ENCODE data around the gene ZNRF1. TPM values are rescaled to one million over a fixed set of nuclear protein-coding genes. Genes with fewer than 3 reads are reported as not detected.

ZNRF1 gene
- total RNA-seq, 1 donor from 2014 or later = 46.8 TPM

GRCh38 chr16:75074304-75074793 is 75.5 kb downstream of the ZNRF1 start:
- intact Hi-C loops (cut with micrococcal nuclease) = loop anchor here (2.0 kb wide), 1 partner anchor 62 kb away; no protein-coding TSS in a partner anchor
- H3K4me1 Mint-ChIP-seq = peaks cover 68% of the 10 kb centered on the region
- H3K36me3 Mint-ChIP-seq (ENCODE audit: low read depth) = peaks cover 31% of the 10 kb centered on the region

GRCh38 chr16:75074920-75075687 is 76.3 kb downstream of the ZNRF1 start:
- peak; percentile 95 for DNase-seq
- no peaks in the 10 kb centered on the region for H3K27me3 Mint-ChIP-seq
- peaks cover 29% of the 10 kb centered on the region for H3K36me3 Mint-ChIP-seq (ENCODE audit: low read depth)
- H3K27ac Mint-ChIP-seq = peak overlapping the region; percentile 98
- H3K9me3 Mint-ChIP-seq = peaks cover 13% of the 10 kb centered on the region
- H3K4me3 Mint-ChIP-seq = peak overlapping the region; percentile 89
- intact Hi-C loops (cut with micrococcal nuclease) = loop anchor here (1.0 to 2.0 kb wide), 5 partner anchors 10 to 77 kb away; no protein-coding TSS in a partner anchor
- H3K4me1 Mint-ChIP-seq = peaks cover 63% of the 10 kb centered on the region

More at GRCh38 chr16:75074304-75074793, 75.5 kb downstream of the ZNRF1 start:
- no peak for DNase-seq
- Mint-ChIP-seq H3K9me3 (peaks cover 13% of the 10 kb centered on the region), H3K27me3 (no peaks in the 10 kb centered on the region), H3K4me3 (peak overlapping the region; percentile 9), H3K27ac (peak overlapping the region; percentile 34)

GRCh38 chr16:75075688-75076268 is 77.0 kb downstream of the ZNRF1 start:
- peak overlapping the region; percentile 89 for H3K4me3 Mint-ChIP-seq
- intact Hi-C loops (cut with micrococcal nuclease) = loop anchor here (1.0 to 2.0 kb wide), 5 partner anchors 10 to 77 kb away; no protein-coding TSS in a partner anchor
- peak overlapping the region; percentile 98 for H3K27ac Mint-ChIP-seq

GRCh38 chr16:75078886-75079285 is 80.1 kb downstream of the ZNRF1 start:
- Mint-ChIP-seq H3K9me3 (peaks cover 13% of the 10 kb centered on the region), H3K27ac (no peak overlapping the region), H3K27me3 (no peaks in the 10 kb centered on the region), H3K4me1 (peaks cover 46% of the 10 kb centered on the region), H3K4me3 (no peak overlapping the region), H3K36me3 (ENCODE audit: low read depth) (peaks cover 22% of the 10 kb centered on the region)
- intact Hi-C loops (cut with micrococcal nuclease) = no loop called here
- DNase-seq = no peak

More at GRCh38 chr16:75075688-75076268, 77.0 kb downstream of the ZNRF1 start:
- DNase-seq = no peak
- peaks cover 58% of the 10 kb centered on the region for H3K4me1 Mint-ChIP-seq
- peaks cover 13% of the 10 kb centered on the region for H3K9me3 Mint-ChIP-seq
- peaks cover 25% of the 10 kb centered on the region for H3K36me3 Mint-ChIP-seq (ENCODE audit: low read depth)
- no peaks in the 10 kb centered on the region for H3K27me3 Mint-ChIP-seq

GRCh38 chr16:75079346-75079926 is 80.6 kb downstream of the ZNRF1 start:
- Mint-ChIP-seq H3K4me1 (peaks cover 45% of the 10 kb centered on the region), H3K9me3 (peaks cover 13% of the 10 kb centered on the region), H3K36me3 (ENCODE audit: low read depth) (peaks cover 25% of the 10 kb centered on the region), H3K4me3 (no peak overlapping the region), H3K27me3 (no peaks in the 10 kb centered on the region), H3K27ac (no peak overlapping the region)
- DNase-seq = no peak
- intact Hi-C loops (cut with micrococcal nuclease) = no loop called here

- peaks cover 13% of the 10 kb centered on the region for H3K9me3 Mint-ChIP-seq
- no peak overlapping the region for H3K4me3 Mint-ChIP-seq
- no peaks in the 10 kb centered on the region for H3K27me3 Mint-ChIP-seq
- H3K27ac Mint-ChIP-seq = no peak overlapping the region
- no peak for DNase-seq
- peaks cover 31% of the 10 kb centered on the region for H3K36me3 Mint-ChIP-seq (ENCODE audit: low read depth)
- intact Hi-C loops (cut with micrococcal nuclease) = no loop called here
- H3K4me1 Mint-ChIP-seq = peaks cover 42% of the 10 kb centered on the region
Observed at GRCh38 chr16:75080205-75081029, 81.6 kb downstream of the ZNRF1 start.

- Mint-ChIP-seq H3K36me3 (ENCODE audit: low read depth) (peaks cover 31% of the 10 kb centered on the region), H3K27me3 (no peaks in the 10 kb centered on the region), H3K27ac (peak overlapping the region; percentile 1), H3K4me1 (peaks cover 37% of the 10 kb centered on the region), H3K9me3 (peaks cover 9% of the 10 kb centered on the region), H3K4me3 (no peak overlapping the region)
- DNase-seq = no peak
- intact Hi-C loops (cut with micrococcal nuclease) = no loop called here
Observed at GRCh38 chr16:75081179-75081859, 82.5 kb downstream of the ZNRF1 start.

GRCh38 chr16:75083813-75084212 is 85.0 kb downstream of the ZNRF1 start:
- H3K4me1 Mint-ChIP-seq = peaks cover 34% of the 10 kb centered on the region
- intact Hi-C loops (cut with micrococcal nuclease) = no loop called here
- H3K27me3 Mint-ChIP-seq = no peaks in the 10 kb centered on the region
- no peak overlapping the region for H3K27ac Mint-ChIP-seq
- DNase-seq = no peak
- H3K36me3 Mint-ChIP-seq (ENCODE audit: low read depth) = peaks cover 25% of the 10 kb centered on the region
- H3K9me3 Mint-ChIP-seq = peaks cover under 1% of the 10 kb centered on the region
- H3K4me3 Mint-ChIP-seq = no peak overlapping the region

GRCh38 chr16:75085556-75085955 is 86.7 kb downstream of the ZNRF1 start:
- Mint-ChIP-seq H3K36me3 (ENCODE audit: low read depth) (peaks cover 23% of the 10 kb centered on the region), H3K27ac (no peak overlapping the region), H3K4me1 (peaks cover 42% of the 10 kb centered on the region)

GRCh38 chr16:75086281-75086680 is 87.5 kb downstream of the ZNRF1 start:
- intact Hi-C loops (cut with micrococcal nuclease) = no loop called here
- peaks cover 41% of the 10 kb centered on the region for H3K4me1 Mint-ChIP-seq
- no peak for DNase-seq
- H3K4me3 Mint-ChIP-seq = no peak overlapping the region
- peaks cover 22% of the 10 kb centered on the region for H3K36me3 Mint-ChIP-seq (ENCODE audit: low read depth)
- H3K27me3 Mint-ChIP-seq = no peaks in the 10 kb centered on the region
- no peak overlapping the region for H3K27ac Mint-ChIP-seq
- H3K9me3 Mint-ChIP-seq = no peaks in the 10 kb centered on the region

More at GRCh38 chr16:75085556-75085955, 86.7 kb downstream of the ZNRF1 start:
- intact Hi-C loops (cut with micrococcal nuclease) = no loop called here
- no peak overlapping the region for H3K4me3 Mint-ChIP-seq
- no peaks in the 10 kb centered on the region for H3K27me3 Mint-ChIP-seq
- H3K9me3 Mint-ChIP-seq = no peaks in the 10 kb centered on the region
- DNase-seq = no peak

- H3K4me1 Mint-ChIP-seq = peaks cover 39% of the 10 kb centered on the region
- no peaks in the 10 kb centered on the region for H3K9me3 Mint-ChIP-seq
Observed at GRCh38 chr16:75086688-75087374, 88.0 kb downstream of the ZNRF1 start.

GRCh38 chr16:75087375-75087979 is 88.7 kb downstream of the ZNRF1 start:
- Mint-ChIP-seq H3K4me3 (no peak overlapping the region), H3K36me3 (ENCODE audit: low read depth) (peaks cover 20% of the 10 kb centered on the region), H3K4me1 (peaks cover 40% of the 10 kb centered on the region), H3K9me3 (no peaks in the 10 kb centered on the region), H3K27me3 (no peaks in the 10 kb centered on the region), H3K27ac (no peak overlapping the region)
- intact Hi-C loops (cut with micrococcal nuclease) = no loop called here
- no peak for DNase-seq

More at GRCh38 chr16:75086688-75087374, 88.0 kb downstream of the ZNRF1 start:
- H3K27ac Mint-ChIP-seq = peak overlapping the region; percentile 44
- intact Hi-C loops (cut with micrococcal nuclease) = no loop called here
- DNase-seq = no peak
- no peaks in the 10 kb centered on the region for H3K27me3 Mint-ChIP-seq
- H3K4me3 Mint-ChIP-seq = no peak overlapping the region
- H3K36me3 Mint-ChIP-seq (ENCODE audit: low read depth) = peaks cover 22% of the 10 kb centered on the region

Measured in activated CD4-positive, alpha-beta T cell treated with anti-CD3 and anti-CD28 coated beads, Interleukin-2, amount 10 ng/mL, durations not matched to agents 24 days and 14 days (primary cell).